K562 (cell line): ENCODE data around the gene ALDH16A1. TPM values are rescaled to one million over a fixed set of nuclear protein-coding genes. Genes with fewer than 3 reads are reported as not detected.

Experiments used
- HNRNPUL1 ChIP-seq: fragments of 200-400 bp; formaldehyde crosslinking; IDR thresholded peaks from 2 replicates; pipeline ENCODE4 v1.6.1; 2017; ENCODE audit warnings: low read length
- SMARCC2 ChIP-seq: fragments of 450-650 bp; IDR thresholded peaks from 2 replicates; pipeline ENCODE4 v1.6.1; 2017; ENCODE audit warnings: antibody characterized with exemption, moderate library complexity, mild to moderate bottlenecking, low read depth
- STAG1 ChIP-seq: sonication (generic); formaldehyde crosslinking; IDR thresholded peaks from 2 replicates; pipeline ENCODE4 v1.5.0; 2020; ENCODE audit warnings: missing genetic modification reagents, borderline replicate concordance
- TEAD4 ChIP-seq, 2 experiments: sonication (generic) in 1 of 2; formaldehyde crosslinking in 1 of 2; IDR thresholded peaks; 2 replicates each; pipeline versions ENCODE4 v1.6.1 to v1.8.0; 2012 to 2022; ENCODE audit warnings: borderline replicate concordance in 1 of 2, inconsistent platforms in 1 of 2, low read length in 1 of 2, mild to moderate bottlenecking in 1 of 2, missing genetic modification reagents in 1 of 2
- USF1 ChIP-seq: sonication (generic); formaldehyde crosslinking; IDR thresholded peaks from 2 replicates; pipeline ENCODE4 v1.9.0; 2022; ENCODE audit warnings: mild to moderate bottlenecking, missing genetic modification reagents
- ZNF232 ChIP-seq: sonication (generic); formaldehyde crosslinking; IDR thresholded peaks from 2 replicates; pipeline ENCODE4 v1.8.0; 2022; ENCODE audit warnings: mild to moderate bottlenecking, missing genetic modification reagents
- polyA plus RNA-seq, 8 experiments: library from polyadenylated mRNA; depleted of rRNA in 4 of 8; stranded (reverse) in 5 of 8; unstranded in 3 of 8; fragments of >200 nt; fragmentation: Nextera tagmentation in 2 of 8; fragmentation: Illumina TruSeq in 1 of 8; extraction: Ambion mirVana in 2 of 8; extraction: Trizol in 1 of 8; gene quantifications; 2 replicates each; pipeline versions ENCODE4 v1.2.1 to v1.2.3, GENCODE V29; 2011 to 2014; ENCODE audit warnings: inconsistent platforms in 1 of 8, missing spikeins in 1 of 8
- total RNA-seq, 7 experiments: library from RNA; depleted of rRNA in 6 of 7; stranded (reverse); fragments of >200 nt in 6 of 7; fragmentation: Illumina TruSeq in 2 of 7; extraction: Trizol in 2 of 7; gene quantifications; 2 replicates each; pipeline versions ENCODE4 v1.2.1 to v1.2.3, GENCODE V29; 2011 to 2021; ENCODE audit warnings: low replicate concordance in 1 of 7
- TF ChIP-seq, protein P1 (sequence below): fragments of 150-350 bp; IDR thresholded peaks from 2 replicates; pipeline ENCODE4 v1.6.1; 2014; ENCODE audit warnings: low read depth, mild to moderate bottlenecking, low read length, borderline replicate concordance
- TF ChIP-seq, protein P2 (sequence below): fragments of 250-450 bp; sonication (Bioruptor Pico); IDR thresholded peaks from 2 replicates; pipeline ENCODE4 v1.8.0; 2022; ENCODE audit warnings: moderate library complexity, mild to moderate bottlenecking, inconsistent platforms

ALDH16A1 gene
- total and polyA plus RNA-seq, 9 of the 15 experiments (the other 6 are each of a cell fraction or from before 2014, with no cell fraction given): 2.2 to 52.2 (median 7.6) TPM

DNA sequence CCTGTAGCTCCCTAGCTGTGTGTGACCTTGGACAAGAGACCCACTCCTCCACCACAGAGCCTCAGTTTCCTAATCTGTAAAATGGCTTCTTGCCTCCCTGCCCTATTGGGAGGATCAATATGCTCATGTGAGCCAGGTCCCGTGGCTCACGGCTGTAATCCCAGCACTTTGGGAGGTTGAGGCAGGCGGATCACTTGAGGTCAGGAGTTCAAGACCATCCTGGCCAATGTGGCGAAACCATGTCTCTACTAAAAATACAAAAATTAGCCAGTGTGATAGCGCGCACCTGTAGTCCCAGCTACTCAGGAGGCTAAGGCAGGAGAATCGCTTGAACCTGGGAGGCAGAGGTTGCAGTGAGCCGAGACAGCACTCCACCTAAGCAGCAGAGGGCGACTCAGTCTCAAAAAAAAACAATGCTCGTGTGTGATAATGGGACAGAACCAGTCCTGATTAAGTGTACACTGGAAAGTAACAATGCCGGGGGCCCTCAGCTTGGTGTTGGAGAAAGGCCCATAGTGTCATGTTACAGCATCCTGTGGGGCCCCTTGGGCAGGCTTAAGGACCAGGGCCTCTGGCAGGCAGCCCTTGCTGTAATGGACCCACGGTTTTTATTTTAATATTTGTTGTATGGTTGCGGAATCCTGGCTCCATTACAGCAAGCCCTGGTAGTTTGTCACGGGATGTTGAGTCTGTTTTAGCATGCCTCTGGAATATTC, 50.0 kb downstream of the ALDH16A1 start (continued):
- TF ChIP-seq, protein P1, sequence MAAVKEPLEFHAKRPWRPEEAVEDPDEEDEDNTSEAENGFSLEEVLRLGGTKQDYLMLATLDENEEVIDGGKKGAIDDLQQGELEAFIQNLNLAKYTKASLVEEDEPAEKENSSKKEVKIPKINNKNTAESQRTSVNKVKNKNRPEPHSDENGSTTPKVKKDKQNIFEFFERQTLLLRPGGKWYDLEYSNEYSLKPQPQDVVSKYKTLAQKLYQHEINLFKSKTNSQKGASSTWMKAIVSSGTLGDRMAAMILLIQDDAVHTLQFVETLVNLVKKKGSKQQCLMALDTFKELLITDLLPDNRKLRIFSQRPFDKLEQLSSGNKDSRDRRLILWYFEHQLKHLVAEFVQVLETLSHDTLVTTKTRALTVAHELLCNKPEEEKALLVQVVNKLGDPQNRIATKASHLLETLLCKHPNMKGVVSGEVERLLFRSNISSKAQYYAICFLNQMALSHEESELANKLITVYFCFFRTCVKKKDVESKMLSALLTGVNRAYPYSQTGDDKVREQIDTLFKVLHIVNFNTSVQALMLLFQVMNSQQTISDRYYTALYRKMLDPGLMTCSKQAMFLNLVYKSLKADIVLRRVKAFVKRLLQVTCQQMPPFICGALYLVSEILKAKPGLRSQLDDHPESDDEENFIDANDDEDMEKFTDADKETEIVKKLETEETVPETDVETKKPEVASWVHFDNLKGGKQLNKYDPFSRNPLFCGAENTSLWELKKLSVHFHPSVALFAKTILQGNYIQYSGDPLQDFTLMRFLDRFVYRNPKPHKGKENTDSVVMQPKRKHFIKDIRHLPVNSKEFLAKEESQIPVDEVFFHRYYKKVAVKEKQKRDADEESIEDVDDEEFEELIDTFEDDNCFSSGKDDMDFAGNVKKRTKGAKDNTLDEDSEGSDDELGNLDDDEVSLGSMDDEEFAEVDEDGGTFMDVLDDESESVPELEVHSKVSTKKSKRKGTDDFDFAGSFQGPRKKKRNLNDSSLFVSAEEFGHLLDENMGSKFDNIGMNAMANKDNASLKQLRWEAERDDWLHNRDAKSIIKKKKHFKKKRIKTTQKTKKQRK: no peak
- TF ChIP-seq TEAD4 (IDR thresholded peaks at IDR 0.05; ENCODE audit: low read length): no peak
- no peak for TF ChIP-seq TEAD4 (CRISPR knock-in tag; IDR thresholded peaks at IDR 0.05; ENCODE audit: borderline replicate concordance)
- TF ChIP-seq USF1 (CRISPR knock-in tag): no peak
- TF ChIP-seq SMARCC2: no peak
- TF ChIP-seq HNRNPUL1: no peak
- TF ChIP-seq, protein P2, sequence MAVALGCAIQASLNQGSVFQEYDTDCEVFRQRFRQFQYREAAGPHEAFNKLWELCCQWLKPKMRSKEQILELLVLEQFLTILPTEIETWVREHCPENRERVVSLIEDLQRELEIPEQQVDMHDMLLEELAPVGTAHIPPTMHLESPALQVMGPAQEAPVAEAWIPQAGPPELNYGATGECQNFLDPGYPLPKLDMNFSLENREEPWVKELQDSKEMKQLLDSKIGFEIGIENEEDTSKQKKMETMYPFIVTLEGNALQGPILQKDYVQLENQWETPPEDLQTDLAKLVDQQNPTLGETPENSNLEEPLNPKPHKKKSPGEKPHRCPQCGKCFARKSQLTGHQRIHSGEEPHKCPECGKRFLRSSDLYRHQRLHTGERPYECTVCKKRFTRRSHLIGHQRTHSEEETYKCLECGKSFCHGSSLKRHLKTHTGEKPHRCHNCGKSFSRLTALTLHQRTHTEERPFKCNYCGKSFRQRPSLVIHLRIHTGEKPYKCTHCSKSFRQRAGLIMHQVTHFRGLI (CRISPR knock-in tag): no peak
- TF ChIP-seq STAG1 (CRISPR knock-in tag): peak; percentile 66; the same call in 1 of the 2 replicates
- TF ChIP-seq ZNF232 (CRISPR knock-in tag): no peak
- TF ChIP-seq, all 486 proteins: peak for 26
